Hepatic stellate cell (primary cell): ENCODE data around the gene MYL6B.
"Not testable (repeated sequence)": the region's sequence is repeated elsewhere in the genome, so short reads cannot be mapped to it uniquely, and the experiment has no call there.

Experiments
- DNase-seq: peaks from one replicate; pipeline ENCODE4 v3.0.0; 2011; ENCODE audit warnings: low spot score

The MYL6B gene

GRCh38 chr12:56153678-56154065 lies 1.3 kb downstream of the MYL6B start:
- DNase-seq: no peak

GRCh38 chr12:56154246-56154771 lies 1.9 kb downstream of the MYL6B start:
- no peak for DNase-seq

- DNase-seq: no peak
Measured at GRCh38 chr12:56154818-56155217, 2.4 kb downstream of the MYL6B start.

GRCh38 chr12:56155256-56155845 lies 3.0 kb downstream of the MYL6B start:
- no peak for DNase-seq

- not testable (repeated sequence) for DNase-seq
Measured at GRCh38 chr12:56156464-56157200, 4.2 kb downstream of the MYL6B start.

- DNase-seq: peak; percentile 92
Measured at GRCh38 chr12:56157201-56158028, 5.0 kb downstream of the MYL6B start.

- DNase-seq: peak; percentile 97
Measured at GRCh38 chr12:56158029-56158925, 5.9 kb downstream of the MYL6B start, which contains the start of gene MYL6. TSS of gene MYL6 (plus strand) at chr12:56158359. CDS start at chr12:56158402, 43 bp downstream.

- DNase-seq: peak; percentile 77
Measured at GRCh38 chr12:56158926-56159461, 6.6 kb downstream of the MYL6B start.

GRCh38 chr12:56159482-56160192 lies 7.2 kb downstream of the MYL6B start:
- DNase-seq: no peak

- DNase-seq: no peak
Measured at GRCh38 chr12:56160193-56160763, 7.9 kb downstream of the MYL6B start.

GRCh38 chr12:56160894-56161689 lies 8.7 kb downstream of the MYL6B start:
- no peak for DNase-seq

- no peak for DNase-seq
Measured at GRCh38 chr12:56161690-56162351, 9.4 kb downstream of the MYL6B start.

- no peak for DNase-seq
Measured at GRCh38 chr12:56162468-56163290, 10.3 kb downstream of the MYL6B start.

GRCh38 chr12:56163533-56164344 lies 11.4 kb downstream of the MYL6B start:
- no peak for DNase-seq

- DNase-seq: no peak
Measured at GRCh38 chr12:56164345-56164729, 11.9 kb downstream of the MYL6B start.

- DNase-seq: no peak
Measured at GRCh38 chr12:56165369-56165768, 13.0 kb downstream of the MYL6B start.

- DNase-seq: no peak
Measured at GRCh38 chr12:56169229-56169759, 16.9 kb downstream of the MYL6B start.
